CD14-positive monocyte (primary cell): ENCODE results near the gene ASPSCR1. TPM values are rescaled to one million over a fixed set of nuclear protein-coding genes. Genes with fewer than 3 reads are reported as not detected.
"Not testable (repeated sequence)": the region's sequence is repeated elsewhere in the genome, so short reads cannot be mapped to it uniquely, and the experiment has no call there.

ENCODE experiments used
- DNase-seq, 3 donors: peaks; one replicate each; pipeline ENCODE4 v3.0.0-alpha.2; 2011 to 2022
- H2AFZ ChIP-seq: 2 replicates; pipeline ENCODE4 v1.6.0; 2012; ENCODE audit warnings: mild to moderate bottlenecking, low read depth, low read length, inconsistent platforms; ENCODE audit not compliant: insufficient read depth, poor library complexity, severe bottlenecking
- H3K27ac ChIP-seq, 2 donors: 1 replicate in 1 of 2; 2 replicates in 1 of 2; pipeline ENCODE4 v1.5.1; 2012 to 2013; ENCODE audit warnings: low read length in 2 of 2, control low read depth in 1 of 2, inconsistent platforms in 1 of 2, low read depth in 1 of 2, mild to moderate bottlenecking in 1 of 2
- H3K27me3 ChIP-seq, 2 donors: one replicate each; pipeline versions ENCODE4 v1.6.0 to v1.6.1; 2011 to 2013; ENCODE audit warnings: low read length in 2 of 2; ENCODE audit not compliant: control insufficient read depth in 2 of 2, insufficient read depth in 2 of 2
- H3K36me3 ChIP-seq, 2 donors: replicated peaks in 1 of 2; 1 replicate in 1 of 2; 2 replicates in 1 of 2; pipeline versions ENCODE4 v1.5.1 to v1.6.1; 2012 to 2013; ENCODE audit warnings: low read length in 2 of 2, control low read depth in 1 of 2, inconsistent platforms in 1 of 2, mild to moderate bottlenecking in 1 of 2; ENCODE audit not compliant: insufficient read depth in 2 of 2, control insufficient read depth in 1 of 2
- H3K4me1 ChIP-seq, 2 donors: 1 replicate in 1 of 2; 2 replicates in 1 of 2; pipeline versions ENCODE4 v1.5.1 to v1.6.1; 2012 to 2013; ENCODE audit warnings: low read length in 2 of 2, control low read depth in 1 of 2, inconsistent platforms in 1 of 2, mild to moderate bottlenecking in 1 of 2, moderate library complexity in 1 of 2; ENCODE audit not compliant: insufficient read depth in 2 of 2, control insufficient read depth in 1 of 2
- H3K4me2 ChIP-seq: replicated peaks from 2 replicates; pipeline ENCODE3; 2012; ENCODE audit warnings: low read length, moderate library complexity, mild to moderate bottlenecking; ENCODE audit not compliant: poor library complexity, severe bottlenecking; ENCODE audit errors: extremely low read depth
- H3K4me3 ChIP-seq, 3 experiments: fragments of 200-600 bp in 1 of 3; sonication (generic) in 1 of 3; replicated peaks in 1 of 3; 1 replicate in 2 of 3; 2 replicates in 1 of 3; pipeline ENCODE4 v1.5.1; 2011 to 2013; ENCODE audit warnings: low read length in 3 of 3, mild to moderate bottlenecking in 3 of 3, control low read depth in 2 of 3, low read depth in 2 of 3, inconsistent platforms in 1 of 3, moderate library complexity in 1 of 3
- H3K79me2 ChIP-seq: 2 replicates; pipeline ENCODE4 v1.6.0; 2012; ENCODE audit warnings: mild to moderate bottlenecking, control low read depth, inconsistent platforms, low read length, moderate library complexity; ENCODE audit not compliant: insufficient read depth
- H3K9ac ChIP-seq: 2 replicates; pipeline ENCODE4 v1.6.0; 2017; ENCODE audit warnings: low read length, mild to moderate bottlenecking; ENCODE audit not compliant: insufficient read depth, poor library complexity, severe bottlenecking
- H3K9me3 ChIP-seq, 2 donors: replicated peaks in 1 of 2; 1 replicate in 1 of 2; 2 replicates in 1 of 2; pipeline versions ENCODE4 v1.5.1 to v1.6.1; 2012 to 2013; ENCODE audit warnings: low read length in 2 of 2, control low read depth in 1 of 2; ENCODE audit not compliant: control insufficient read depth in 1 of 2, insufficient read depth in 1 of 2
- H4K20me1 ChIP-seq: 2 replicates; pipeline ENCODE4 v1.6.0; 2012; ENCODE audit warnings: mild to moderate bottlenecking, low read length, control low read depth, moderate library complexity; ENCODE audit not compliant: insufficient read depth
- H3K27ac Mint-ChIP-seq, 7 donors: one replicate each; pipeline ENCODE4 v1.8.0; 2020; ENCODE audit warnings: mild to moderate bottlenecking in 7 of 7, mixed read lengths in 7 of 7, moderate library complexity in 6 of 7, inconsistent platforms in 2 of 7
- H3K27me3 Mint-ChIP-seq, 3 donors: one replicate each; pipeline ENCODE4 v1.8.0; 2021 to 2022; ENCODE audit warnings: low read depth in 3 of 3, mild to moderate bottlenecking in 3 of 3, mixed read lengths in 3 of 3, moderate library complexity in 3 of 3, inconsistent platforms in 1 of 3
- H3K36me3 Mint-ChIP-seq, 2 donors: one replicate each; pipeline ENCODE4 v1.8.0; 2020; ENCODE audit warnings: mixed read lengths in 2 of 2, inconsistent platforms in 1 of 2, mild to moderate bottlenecking in 1 of 2
- H3K4me1 Mint-ChIP-seq: one replicate; pipeline ENCODE4 v1.8.0; 2020; ENCODE audit warnings: mild to moderate bottlenecking, mixed read lengths
- H3K4me3 Mint-ChIP-seq, 2 donors: one replicate each; pipeline ENCODE4 v1.8.0; 2020; ENCODE audit warnings: mild to moderate bottlenecking in 2 of 2, mixed read lengths in 2 of 2, moderate library complexity in 1 of 2
- H3K9me3 Mint-ChIP-seq, 7 donors: one replicate each; pipeline ENCODE4 v1.8.0; 2020 to 2022; ENCODE audit warnings: mixed read lengths in 7 of 7, mild to moderate bottlenecking in 6 of 7, moderate library complexity in 6 of 7, inconsistent platforms in 2 of 7
- CTCF ChIP-seq: fragments of 200-600 bp; IDR thresholded peaks from one replicate; pipeline ENCODE4 v1.8.0; 2022; ENCODE audit warnings: antibody characterized with exemption, mild to moderate bottlenecking
- WGBS: methylation state at CpG from one replicate; pipeline ENCODE4 v1.1.5; 2013; ENCODE audit warnings: missing lambda C conversion rate; ENCODE audit not compliant: insufficient coverage; 5-methylcytosine and 5-hydroxymethylcytosine counted together
- intact Hi-C, 2 donors: fragments of 100-400 bp; cut with micrococcal nuclease; formaldehyde crosslinking; loops; one replicate each; pipeline versions ENCODE4 v1.15.0 to v1.15.1; 2023
- polyA plus RNA-seq, 3 donors: library from polyadenylated mRNA; depleted of rRNA in 1 of 3; unstranded in 2 of 3; stranded (reverse) in 1 of 3; fragments of 300-500 nt in 2 of 3; fragments of >200 nt in 1 of 3; fragmentation: Illumina TruSeq in 2 of 3; gene quantifications; 1 replicate in 2 of 3; 2 replicates in 1 of 3; pipeline ENCODE4 v1.2.3, GENCODE V29; 2012 to 2021

ASPSCR1 gene
- polyA plus RNA-seq, 3 donors = 25.5 to 31.9 (median 25.6) TPM

- Histone ChIP-seq H3K4me3 (peak overlapping the region; percentile 17 to 89 (median 70)), H3K79me2 (peaks cover 3% of the 10 kb centered on the region), H3K4me1 (peaks cover 26 to 36% of the 10 kb centered on the region in 2 donors), H4K20me1 (peaks cover 11% of the 10 kb centered on the region), H3K27me3 (no peaks in the 10 kb centered on the region), H3K4me2 (peak overlapping the region; percentile 100), H3K9me3 (no peaks in the 10 kb centered on the region), H3K9ac (no peak overlapping the region), H3K36me3 (peaks cover 0 to 7% of the 10 kb centered on the region in 2 donors), H3K27ac (peak overlapping the region in 1 of 2 donors; percentile 80), H2AFZ (peak overlapping the region; percentile 61)
- H3K27ac Mint-ChIP-seq = peak overlapping the region in 6 of 7 donors; percentile 59 to 96 (median 92)
- TF ChIP-seq CTCF = no peak
- H3K36me3 Mint-ChIP-seq = peaks cover 11 to 18% of the 10 kb centered on the region in 2 donors
- H3K4me1 Mint-ChIP-seq = peaks cover 33% of the 10 kb centered on the region
- intact Hi-C loops = loop anchor here (5.0 to 10.0 kb wide), 4 partner anchors 57 to 417 kb away; partner anchors contain the start of genes CYBC1 (in 1 of the 2), FASN (in 1 of the 2), NARF (in 1 of the 2) and SLC25A10 (in 1 of the 2)
- peak overlapping the region; percentile 82 to 92 for H3K4me3 Mint-ChIP-seq
- peaks cover 0 to 2% (median 0%) of the 10 kb centered on the region in 7 donors for H3K9me3 Mint-ChIP-seq
- 3% methylated on average over 10 of the region's 10 CpGs for WGBS
- peaks cover 6 to 7% (median 7%) of the 10 kb centered on the region in 3 donors for H3K27me3 Mint-ChIP-seq
- no peak for DNase-seq
Observed at GRCh38 chr17:82037889-82038195, 60.4 kb downstream of the ASPSCR1 start.

- Histone ChIP-seq H2AFZ (peak overlapping the region; percentile 35), H3K4me1 (peaks cover 26 to 36% of the 10 kb centered on the region in 2 donors), H4K20me1 (peaks cover 11% of the 10 kb centered on the region)
- not testable (repeated sequence) for H3K9me3 Mint-ChIP-seq, H3K9ac ChIP-seq, H3K27ac ChIP-seq, H3K9me3 ChIP-seq, H3K36me3 ChIP-seq, H3K27me3 Mint-ChIP-seq, H3K4me2 ChIP-seq, H3K27me3 ChIP-seq, H3K79me2 ChIP-seq, H3K4me3 ChIP-seq, DNase-seq
- 83% methylated on average over 9 of the region's 16 CpGs for WGBS
- H3K27ac Mint-ChIP-seq = peak overlapping the region in 4 of 7 donors; percentile 3 to 69 (median 56)
- H3K4me3 Mint-ChIP-seq = peak overlapping the region; percentile 12 to 21
- intact Hi-C loops = loop anchor here (5.0 to 10.0 kb wide), 4 partner anchors 56 to 416 kb away; partner anchors contain the start of genes CYBC1 (in 1 of the 2), FASN (in 1 of the 2), NARF (in 1 of the 2) and SLC25A10 (in 1 of the 2)
- H3K36me3 Mint-ChIP-seq = peaks cover 11 to 15% of the 10 kb centered on the region in 2 donors
- peaks cover 33% of the 10 kb centered on the region for H3K4me1 Mint-ChIP-seq
Observed at GRCh38 chr17:82038796-82039409, 61.5 kb downstream of the ASPSCR1 start.
